Neutrophil (primary cell): Measurements from ENCODE around the gene SLC47A1.

Experiments
- H3K27ac ChIP-seq: fragments of 200-600 bp; sonication (generic); 2 replicates; pipeline ENCODE4 v1.5.1; 2016; ENCODE audit warnings: mild to moderate bottlenecking, moderate library complexity
- H3K27me3 ChIP-seq: fragments of 200-600 bp; sonication (generic); 2 replicates; pipeline ENCODE4 v1.6.0; 2016; ENCODE audit warnings: mild to moderate bottlenecking
- H3K36me3 ChIP-seq: fragments of 200-600 bp; sonication (generic); 2 replicates; pipeline ENCODE4 v1.5.1; 2017
- H3K4me1 ChIP-seq, 2 experiments: fragments of 200-600 bp in 1 of 2; sonication (generic) in 1 of 2; 1 replicate in 1 of 2; 2 replicates in 1 of 2; pipeline versions ENCODE4 v1.5.1 to v1.6.1; 2013 to 2016; ENCODE audit warnings: low read depth in 1 of 2, low read length in 1 of 2, mild to moderate bottlenecking in 1 of 2, moderate library complexity in 1 of 2; ENCODE audit not compliant: control insufficient read depth in 1 of 2, insufficient read depth in 1 of 2
- H3K4me3 ChIP-seq, 2 experiments: fragments of 200-600 bp in 1 of 2; sonication (generic) in 1 of 2; 1 replicate in 1 of 2; 2 replicates in 1 of 2; pipeline ENCODE4 v1.5.1; 2013 to 2016; ENCODE audit warnings: low read depth in 1 of 2, low read length in 1 of 2, mild to moderate bottlenecking in 1 of 2, moderate library complexity in 1 of 2
- H3K9me3 ChIP-seq: fragments of 200-600 bp; sonication (generic); 2 replicates; pipeline ENCODE4 v1.5.1; 2016
- CTCF ChIP-seq: fragments of 200-600 bp; sonication (generic); IDR thresholded peaks from 2 replicates; pipeline ENCODE4 v1.5.1; 2016; ENCODE audit warnings: antibody characterized with exemption

Gene SLC47A1

GRCh38 chr17:19554393-19554792, 20.7 kb downstream of the SLC47A1 start:
- Histone ChIP-seq H3K9me3 (no peaks in the 10 kb centered on the region), H3K27me3 (no peaks in the 10 kb centered on the region), H3K4me1 (no peaks in the 10 kb centered on the region), H3K36me3 (no peaks in the 10 kb centered on the region), H3K4me3 (no peak overlapping the region), H3K27ac (no peak overlapping the region)
- no peak for TF ChIP-seq CTCF

- no peaks in the 10 kb centered on the region for H3K27me3 ChIP-seq
- no peaks in the 10 kb centered on the region for H3K9me3 ChIP-seq
- H3K36me3 ChIP-seq = no peaks in the 10 kb centered on the region
- H3K4me1 ChIP-seq = no peaks in the 10 kb centered on the region
- no peak for TF ChIP-seq CTCF
- H3K4me3 ChIP-seq = no peak overlapping the region
- no peak overlapping the region for H3K27ac ChIP-seq
Observed at GRCh38 chr17:19555746-19556145, 22.1 kb downstream of the SLC47A1 start.

GRCh38 chr17:19558946-19559345, 25.3 kb downstream of the SLC47A1 start:
- Histone ChIP-seq H3K27me3 (no peaks in the 10 kb centered on the region), H3K4me3 (no peak overlapping the region), H3K36me3 (no peaks in the 10 kb centered on the region), H3K4me1 (no peaks in the 10 kb centered on the region), H3K9me3 (no peaks in the 10 kb centered on the region), H3K27ac (no peak overlapping the region)
- TF ChIP-seq CTCF = no peak

GRCh38 chr17:19561697-19562318, 28.2 kb downstream of the SLC47A1 start:
- no peaks in the 10 kb centered on the region for H3K9me3 ChIP-seq
- no peaks in the 10 kb centered on the region for H3K27me3 ChIP-seq
- no peak overlapping the region for H3K4me3 ChIP-seq
- no peak overlapping the region for H3K27ac ChIP-seq
- no peaks in the 10 kb centered on the region for H3K36me3 ChIP-seq
- TF ChIP-seq CTCF = no peak
- H3K4me1 ChIP-seq = no peaks in the 10 kb centered on the region

- no peak for TF ChIP-seq CTCF
- Histone ChIP-seq H3K4me1 (peaks cover 21 to 22% of the 10 kb centered on the region in 2 experiments), H3K27me3 (no peaks in the 10 kb centered on the region), H3K9me3 (no peaks in the 10 kb centered on the region), H3K36me3 (no peaks in the 10 kb centered on the region), H3K27ac (no peak overlapping the region), H3K4me3 (no peak overlapping the region)
Observed at GRCh38 chr17:19565817-19566575, 32.3 kb downstream of the SLC47A1 start.
